HepG2 (cell line): Measurements from ENCODE around the gene ZFAND3. TPM values are rescaled to one million over a fixed set of nuclear protein-coding genes. Genes with fewer than 3 reads are reported as not detected.

Experiments
- AHR ChIP-seq: IDR thresholded peaks from 2 replicates; pipeline ENCODE4 v1.6.1; 2018; ENCODE audit warnings: missing genetic modification reagents, missing compliant biosample characterization
- ELF3 ChIP-seq: IDR thresholded peaks from 2 replicates; pipeline ENCODE4 v1.6.1; 2016; ENCODE audit warnings: missing genetic modification reagents, missing compliant biosample characterization
- EP300 ChIP-seq, 3 experiments: sonication (generic) in 1 of 3; formaldehyde crosslinking in 1 of 3; IDR thresholded peaks; 2 replicates each; pipeline versions ENCODE4 v1.5.1 to v1.6.1; 2011 to 2020; ENCODE audit warnings: low read depth in 2 of 3, low read length in 2 of 3, borderline replicate concordance in 1 of 3, improper control_type of control experiment in 1 of 3, mild to moderate bottlenecking in 1 of 3, missing genetic modification reagents in 1 of 3, moderate library complexity in 1 of 3
- ESRRA ChIP-seq: sonication (generic); formaldehyde crosslinking; IDR thresholded peaks from 2 replicates; pipeline ENCODE4 v1.5.1; 2020; ENCODE audit warnings: mild to moderate bottlenecking, low read depth, missing genetic modification reagents
- IRX3 ChIP-seq: sonication (generic); formaldehyde crosslinking; IDR thresholded peaks from 2 replicates; pipeline ENCODE4 v1.8.1; 2023; ENCODE audit warnings: mild to moderate bottlenecking, low read depth, missing genetic modification reagents, borderline replicate concordance
- KLF13 ChIP-seq: sonication (generic); formaldehyde crosslinking; IDR thresholded peaks from 2 replicates; pipeline ENCODE4 v1.4.0; 2020; ENCODE audit warnings: mild to moderate bottlenecking, missing genetic modification reagents
- NKX3-1 ChIP-seq: sonication (generic); formaldehyde crosslinking; IDR thresholded peaks from 2 replicates; pipeline ENCODE4 v1.5.0; 2020; ENCODE audit warnings: missing genetic modification reagents
- RBM39 ChIP-seq: fragments of 200-400 bp; formaldehyde crosslinking; IDR thresholded peaks from one replicate; pipeline ENCODE4 v1.6.1; 2018; ENCODE audit warnings: antibody characterized with exemption, mild to moderate bottlenecking, low read depth, low read length; ENCODE audit not compliant: poor library complexity, severe bottlenecking
- SALL1 ChIP-seq: sonication (generic); formaldehyde crosslinking; IDR thresholded peaks from 2 replicates; pipeline ENCODE4 v1.8.0; 2022; ENCODE audit warnings: mild to moderate bottlenecking, missing genetic modification reagents
- SRY ChIP-seq: sonication (generic); formaldehyde crosslinking; IDR thresholded peaks from 2 replicates; pipeline ENCODE4 v1.8.0; 2022; ENCODE audit warnings: mild to moderate bottlenecking, missing genetic modification reagents
- TAF1 ChIP-seq: sonication (generic); formaldehyde crosslinking; IDR thresholded peaks from 2 replicates; pipeline ENCODE4 v1.4.0; 2020; ENCODE audit warnings: missing genetic modification reagents
- TBP ChIP-seq: sonication (generic); formaldehyde crosslinking; IDR thresholded peaks from 2 replicates; pipeline ENCODE4 v1.5.0; 2020; ENCODE audit warnings: missing genetic modification reagents
- ZFP41 ChIP-seq: sonication (generic); formaldehyde crosslinking; IDR thresholded peaks from 2 replicates; pipeline ENCODE4 v1.4.0; 2020; ENCODE audit warnings: mild to moderate bottlenecking, missing genetic modification reagents, borderline replicate concordance
- ZNF724P ChIP-seq: sonication (generic); formaldehyde crosslinking; IDR thresholded peaks from 2 replicates; pipeline ENCODE4 v1.8.0; 2022; ENCODE audit warnings: missing genetic modification reagents, borderline replicate concordance
- polyA plus RNA-seq, 8 experiments: library from polyadenylated mRNA; depleted of rRNA in 3 of 8; stranded (reverse) in 7 of 8; unstranded in 1 of 8; fragments of >200 nt; fragmentation: Illumina TruSeq in 4 of 8; extraction: Trizol in 4 of 8; gene quantifications; 2 replicates each; pipeline versions ENCODE4 v1.2.1 to v1.2.3, GENCODE V29; 2011 to 2016; ENCODE audit warnings: low read depth in 4 of 8, missing spikeins in 1 of 8, mixed read lengths in 1 of 8; ENCODE audit not compliant: insufficient read depth in 1 of 8
- total RNA-seq, 5 experiments: library from RNA; depleted of rRNA; stranded (reverse); fragments of >200 nt; fragmentation: Illumina TruSeq; extraction: Trizol; gene quantifications; 2 replicates each; pipeline ENCODE4 v1.2.3, GENCODE V29; 2016; ENCODE audit warnings: low read depth in 1 of 5
- TF ChIP-seq, protein P1 (sequence below): sonication (generic); formaldehyde crosslinking; IDR thresholded peaks from 2 replicates; pipeline ENCODE4 v1.8.1; 2022; ENCODE audit warnings: low read depth, mild to moderate bottlenecking, missing genetic modification reagents
- TF ChIP-seq, protein P2 (sequence below): sonication (generic); formaldehyde crosslinking; IDR thresholded peaks from 2 replicates; pipeline ENCODE4 v1.4.0; 2020; ENCODE audit warnings: mild to moderate bottlenecking, missing genetic modification reagents
- TF ChIP-seq, protein P3 (sequence below): sonication (generic); formaldehyde crosslinking; IDR thresholded peaks from 2 replicates; pipeline ENCODE4 v1.5.1; 2020; ENCODE audit warnings: missing genetic modification reagents, mild to moderate bottlenecking, borderline replicate concordance
- TF ChIP-seq, protein P4 (sequence below): sonication (generic); formaldehyde crosslinking; IDR thresholded peaks from 2 replicates; pipeline ENCODE4 v1.9.0; 2021; ENCODE audit warnings: missing genetic modification reagents, borderline replicate concordance
- TF ChIP-seq, protein P5 (sequence below): IDR thresholded peaks from 2 replicates; pipeline ENCODE4 v1.6.1; 2016; ENCODE audit warnings: low read depth
- TF ChIP-seq, protein P6 (sequence below): sonication (generic); formaldehyde crosslinking; IDR thresholded peaks from 2 replicates; pipeline ENCODE4 v1.4.0; 2020; ENCODE audit warnings: mild to moderate bottlenecking, missing genetic modification reagents

The ZFAND3 gene
- total and polyA plus RNA-seq, 2 of the 13 experiments (the other 11 are each of a cell fraction or from before 2014, with no cell fraction given), result 16.4 to 17.1 TPM

GRCh38 chr6:37988127-37988526, 168.6 kb downstream of the ZFAND3 start (continued):
- TF ChIP-seq, protein P1, sequence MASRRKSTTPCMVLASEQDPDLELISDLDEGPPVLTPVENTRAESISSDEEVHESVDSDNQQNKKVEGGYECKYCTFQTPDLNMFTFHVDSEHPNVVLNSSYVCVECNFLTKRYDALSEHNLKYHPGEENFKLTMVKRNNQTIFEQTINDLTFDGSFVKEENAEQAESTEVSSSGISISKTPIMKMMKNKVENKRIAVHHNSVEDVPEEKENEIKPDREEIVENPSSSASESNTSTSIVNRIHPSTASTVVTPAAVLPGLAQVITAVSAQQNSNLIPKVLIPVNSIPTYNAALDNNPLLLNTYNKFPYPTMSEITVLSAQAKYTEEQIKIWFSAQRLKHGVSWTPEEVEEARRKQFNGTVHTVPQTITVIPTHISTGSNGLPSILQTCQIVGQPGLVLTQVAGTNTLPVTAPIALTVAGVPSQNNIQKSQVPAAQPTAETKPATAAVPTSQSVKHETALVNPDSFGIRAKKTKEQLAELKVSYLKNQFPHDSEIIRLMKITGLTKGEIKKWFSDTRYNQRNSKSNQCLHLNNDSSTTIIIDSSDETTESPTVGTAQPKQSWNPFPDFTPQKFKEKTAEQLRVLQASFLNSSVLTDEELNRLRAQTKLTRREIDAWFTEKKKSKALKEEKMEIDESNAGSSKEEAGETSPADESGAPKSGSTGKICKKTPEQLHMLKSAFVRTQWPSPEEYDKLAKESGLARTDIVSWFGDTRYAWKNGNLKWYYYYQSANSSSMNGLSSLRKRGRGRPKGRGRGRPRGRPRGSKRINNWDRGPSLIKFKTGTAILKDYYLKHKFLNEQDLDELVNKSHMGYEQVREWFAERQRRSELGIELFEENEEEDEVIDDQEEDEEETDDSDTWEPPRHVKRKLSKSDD (CRISPR knock-in tag), result no peak
- TF ChIP-seq EP300 (IDR thresholded peaks at IDR 0.05; ENCODE audit: low read depth in 2 of 2, low read length in 2 of 2), result peak in 1 of 2 experiments; percentile 15; a peak in 1 of 4 replicates
- no peak for TF ChIP-seq EP300 (CRISPR knock-in tag; IDR thresholded peaks at IDR 0.05; ENCODE audit: borderline replicate concordance)
- no peak for TF ChIP-seq TBP
- no peak for TF ChIP-seq ZFP41 (CRISPR knock-in tag)
- TF ChIP-seq, protein P2, sequence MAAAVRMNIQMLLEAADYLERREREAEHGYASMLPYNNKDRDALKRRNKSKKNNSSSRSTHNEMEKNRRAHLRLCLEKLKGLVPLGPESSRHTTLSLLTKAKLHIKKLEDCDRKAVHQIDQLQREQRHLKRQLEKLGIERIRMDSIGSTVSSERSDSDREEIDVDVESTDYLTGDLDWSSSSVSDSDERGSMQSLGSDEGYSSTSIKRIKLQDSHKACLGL (CRISPR knock-in tag), result no peak
- TF ChIP-seq SRY (CRISPR knock-in tag), result no peak
- TF ChIP-seq, protein P3, sequence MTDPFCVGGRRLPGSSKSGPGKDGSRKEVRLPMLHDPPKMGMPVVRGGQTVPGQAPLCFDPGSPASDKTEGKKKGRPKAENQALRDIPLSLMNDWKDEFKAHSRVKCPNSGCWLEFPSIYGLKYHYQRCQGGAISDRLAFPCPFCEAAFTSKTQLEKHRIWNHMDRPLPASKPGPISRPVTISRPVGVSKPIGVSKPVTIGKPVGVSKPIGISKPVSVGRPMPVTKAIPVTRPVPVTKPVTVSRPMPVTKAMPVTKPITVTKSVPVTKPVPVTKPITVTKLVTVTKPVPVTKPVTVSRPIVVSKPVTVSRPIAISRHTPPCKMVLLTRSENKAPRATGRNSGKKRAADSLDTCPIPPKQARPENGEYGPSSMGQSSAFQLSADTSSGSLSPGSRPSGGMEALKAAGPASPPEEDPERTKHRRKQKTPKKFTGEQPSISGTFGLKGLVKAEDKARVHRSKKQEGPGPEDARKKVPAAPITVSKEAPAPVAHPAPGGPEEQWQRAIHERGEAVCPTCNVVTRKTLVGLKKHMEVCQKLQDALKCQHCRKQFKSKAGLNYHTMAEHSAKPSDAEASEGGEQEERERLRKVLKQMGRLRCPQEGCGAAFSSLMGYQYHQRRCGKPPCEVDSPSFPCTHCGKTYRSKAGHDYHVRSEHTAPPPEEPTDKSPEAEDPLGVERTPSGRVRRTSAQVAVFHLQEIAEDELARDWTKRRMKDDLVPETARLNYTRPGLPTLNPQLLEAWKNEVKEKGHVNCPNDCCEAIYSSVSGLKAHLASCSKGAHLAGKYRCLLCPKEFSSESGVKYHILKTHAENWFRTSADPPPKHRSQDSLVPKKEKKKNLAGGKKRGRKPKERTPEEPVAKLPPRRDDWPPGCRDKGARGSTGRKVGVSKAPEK (CRISPR knock-in tag), result no peak
- TF ChIP-seq ESRRA (CRISPR knock-in tag), result peak; percentile 74; the same call in 1 of the 2 replicates
- TF ChIP-seq, protein P4, sequence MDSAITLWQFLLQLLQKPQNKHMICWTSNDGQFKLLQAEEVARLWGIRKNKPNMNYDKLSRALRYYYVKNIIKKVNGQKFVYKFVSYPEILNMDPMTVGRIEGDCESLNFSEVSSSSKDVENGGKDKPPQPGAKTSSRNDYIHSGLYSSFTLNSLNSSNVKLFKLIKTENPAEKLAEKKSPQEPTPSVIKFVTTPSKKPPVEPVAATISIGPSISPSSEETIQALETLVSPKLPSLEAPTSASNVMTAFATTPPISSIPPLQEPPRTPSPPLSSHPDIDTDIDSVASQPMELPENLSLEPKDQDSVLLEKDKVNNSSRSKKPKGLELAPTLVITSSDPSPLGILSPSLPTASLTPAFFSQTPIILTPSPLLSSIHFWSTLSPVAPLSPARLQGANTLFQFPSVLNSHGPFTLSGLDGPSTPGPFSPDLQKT, result no peak
- peak; percentile 54; the same call in 1 of the 2 replicates for TF ChIP-seq SALL1 (CRISPR knock-in tag)
- TF ChIP-seq, protein P5, sequence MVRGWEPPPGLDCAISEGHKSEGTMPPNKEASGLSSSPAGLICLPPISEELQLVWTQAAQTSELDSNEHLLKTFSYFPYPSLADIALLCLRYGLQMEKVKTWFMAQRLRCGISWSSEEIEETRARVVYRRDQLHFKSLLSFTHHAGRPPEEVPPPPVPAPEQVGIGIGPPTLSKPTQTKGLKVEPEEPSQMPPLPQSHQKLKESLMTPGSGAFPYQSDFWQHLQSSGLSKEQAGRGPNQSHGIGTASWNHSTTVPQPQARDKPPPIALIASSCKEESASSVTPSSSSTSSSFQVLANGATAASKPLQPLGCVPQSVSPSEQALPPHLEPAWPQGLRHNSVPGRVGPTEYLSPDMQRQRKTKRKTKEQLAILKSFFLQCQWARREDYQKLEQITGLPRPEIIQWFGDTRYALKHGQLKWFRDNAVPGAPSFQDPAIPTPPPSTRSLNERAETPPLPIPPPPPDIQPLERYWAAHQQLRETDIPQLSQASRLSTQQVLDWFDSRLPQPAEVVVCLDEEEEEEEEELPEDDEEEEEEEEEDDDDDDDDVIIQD (CRISPR knock-in tag), result peak; percentile 29; the same call in 1 of the 2 replicates
- TF ChIP-seq NKX3-1 (CRISPR knock-in tag), result no peak
- no peak for TF ChIP-seq KLF13 (CRISPR knock-in tag)
- no peak for TF ChIP-seq IRX3 (CRISPR knock-in tag)
- peak; percentile 39; the same call in 1 of the 2 replicates for TF ChIP-seq ELF3
- TF ChIP-seq, protein P6, sequence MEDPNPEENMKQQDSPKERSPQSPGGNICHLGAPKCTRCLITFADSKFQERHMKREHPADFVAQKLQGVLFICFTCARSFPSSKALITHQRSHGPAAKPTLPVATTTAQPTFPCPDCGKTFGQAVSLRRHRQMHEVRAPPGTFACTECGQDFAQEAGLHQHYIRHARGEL (CRISPR knock-in tag), result no peak
- no peak for TF ChIP-seq RBM39
- no peak for TF ChIP-seq TAF1 (CRISPR knock-in tag)
- TF ChIP-seq AHR (CRISPR knock-in tag), result no peak
- TF ChIP-seq ZNF724P (CRISPR knock-in tag), result no peak
